ENCODE data around the gene RHCG. TPM values are rescaled to one million over a fixed set of nuclear protein-coding genes. Genes with fewer than 3 reads are reported as not detected.

The RHCG gene
- not detected for total RNA-seq

DNA sequence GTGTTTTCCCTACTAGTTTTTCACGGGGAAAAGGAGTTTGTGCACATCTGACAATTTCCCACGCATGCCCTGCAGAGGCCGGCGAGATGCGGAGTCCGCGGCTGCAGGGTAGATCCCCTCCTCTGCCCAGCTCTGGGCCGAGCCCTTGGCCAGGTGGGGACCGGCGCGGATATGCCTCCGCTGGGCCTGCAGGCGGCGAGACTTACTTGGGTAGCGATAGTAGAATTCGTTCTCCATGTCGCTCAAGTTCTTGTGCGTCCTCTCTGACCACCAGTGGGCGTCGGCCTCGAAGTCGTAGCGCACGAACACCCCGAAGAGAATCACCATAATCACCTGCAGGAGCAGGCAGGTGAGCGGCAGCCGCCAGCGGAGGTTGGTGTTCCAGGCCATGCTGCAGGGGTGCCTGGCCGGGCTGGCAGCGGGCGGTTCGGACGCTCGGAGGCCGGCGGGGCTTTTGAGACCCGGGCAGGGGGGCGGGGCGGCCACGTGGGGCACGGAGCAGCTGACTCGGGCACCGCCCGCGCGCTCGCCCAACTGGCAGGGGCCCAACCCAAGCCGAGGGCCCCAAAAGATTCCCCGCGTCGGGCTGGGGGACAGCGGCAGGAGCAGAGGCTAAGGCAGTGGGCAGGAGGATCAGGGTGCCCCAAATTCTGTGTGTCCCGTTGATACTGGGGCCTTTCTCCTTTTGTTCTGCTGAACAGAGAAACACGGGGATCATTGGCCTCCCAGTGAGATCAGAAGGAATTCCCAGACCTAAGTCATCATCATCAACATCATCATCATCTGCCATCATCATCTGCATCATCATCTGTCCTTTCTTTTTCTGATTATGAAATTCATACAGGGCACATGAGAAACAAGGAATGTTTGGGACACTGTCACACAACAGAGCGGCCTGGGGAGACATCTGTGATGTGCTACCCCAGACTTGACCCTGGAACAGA lies at the start of gene RHCG:
Gene RHCG, minus strand, starts transcription at position 429 of the 944 bp plus-strand sequence. Its CDS starts 39 bp downstream, at position 390.
- Mint-ChIP-seq H3K4me1 (ENCODE audit: low read depth) (peaks cover 9% of the 10 kb centered on the region), H3K36me3 (ENCODE audit: insufficient read depth) (no peaks in the 10 kb centered on the region), H3K4me3 (peak within 1 kb of the TSS; percentile 24), H3K27me3 (ENCODE audit: low read depth) (peaks cover 74% of the 10 kb centered on the region), H3K9me3 (no peaks in the 10 kb centered on the region)
- ATAC-seq (peak; percentile 36 to 38), DNase-seq (no peak)

DNA sequence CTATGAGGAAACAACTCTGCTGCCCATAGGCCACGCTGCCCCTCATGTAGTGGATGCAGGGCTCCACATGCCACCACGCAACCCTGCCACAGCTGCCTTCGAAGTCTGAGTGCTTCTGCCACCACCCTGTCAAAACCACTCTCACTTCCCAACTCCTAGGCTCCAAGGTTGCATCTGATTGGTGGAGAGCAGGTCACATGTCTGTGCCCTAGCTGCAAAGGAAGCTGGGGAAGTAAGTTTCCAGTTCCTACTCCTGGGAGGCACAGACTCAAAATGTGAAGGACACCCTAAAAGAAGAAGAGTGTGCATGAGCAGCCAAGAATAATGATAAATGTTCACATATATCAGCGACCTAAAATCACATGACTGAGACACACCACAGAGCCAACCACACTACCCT lies 47.0 kb upstream of the RHCG start:
- H3K4me1 Mint-ChIP-seq (ENCODE audit: low read depth) = no peaks in the 10 kb centered on the region
- H3K27me3 Mint-ChIP-seq (ENCODE audit: low read depth) = peaks cover 17% of the 10 kb centered on the region
- H3K9me3 Mint-ChIP-seq = peaks cover under 1% of the 10 kb centered on the region
- no peaks in the 10 kb centered on the region for H3K36me3 Mint-ChIP-seq (ENCODE audit: insufficient read depth)
- H3K4me3 Mint-ChIP-seq = no peak overlapping the region
- no peak for DNase-seq
- ATAC-seq = no peak

DNA sequence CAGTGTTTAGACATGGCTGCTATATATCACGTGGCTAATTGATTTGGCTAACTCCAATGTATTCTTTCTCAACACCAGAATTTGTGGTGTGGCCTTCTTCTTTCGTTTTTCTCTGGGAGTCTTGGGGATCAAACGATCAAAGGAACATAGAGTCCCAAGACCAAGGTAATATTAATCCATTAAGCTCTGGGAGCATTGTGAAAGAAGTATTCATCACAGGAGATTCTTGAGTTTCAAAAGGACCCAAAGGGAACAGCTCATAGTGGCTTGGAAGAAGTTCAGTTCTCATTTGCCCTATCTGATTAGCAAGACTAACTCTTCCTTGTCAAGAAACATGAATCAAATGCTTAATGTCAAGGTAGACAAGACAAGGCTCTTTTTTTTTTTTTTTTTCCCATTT lies 46.0 kb upstream of the RHCG start:
- H3K36me3 Mint-ChIP-seq (ENCODE audit: insufficient read depth) = no peaks in the 10 kb centered on the region
- peaks cover 10% of the 10 kb centered on the region for H3K9me3 Mint-ChIP-seq
- no peak overlapping the region for H3K4me3 Mint-ChIP-seq
- H3K27me3 Mint-ChIP-seq (ENCODE audit: low read depth) = peaks cover 17% of the 10 kb centered on the region
- no peak for ATAC-seq
- DNase-seq = no peak
- no peaks in the 10 kb centered on the region for H3K4me1 Mint-ChIP-seq (ENCODE audit: low read depth)

DNA sequence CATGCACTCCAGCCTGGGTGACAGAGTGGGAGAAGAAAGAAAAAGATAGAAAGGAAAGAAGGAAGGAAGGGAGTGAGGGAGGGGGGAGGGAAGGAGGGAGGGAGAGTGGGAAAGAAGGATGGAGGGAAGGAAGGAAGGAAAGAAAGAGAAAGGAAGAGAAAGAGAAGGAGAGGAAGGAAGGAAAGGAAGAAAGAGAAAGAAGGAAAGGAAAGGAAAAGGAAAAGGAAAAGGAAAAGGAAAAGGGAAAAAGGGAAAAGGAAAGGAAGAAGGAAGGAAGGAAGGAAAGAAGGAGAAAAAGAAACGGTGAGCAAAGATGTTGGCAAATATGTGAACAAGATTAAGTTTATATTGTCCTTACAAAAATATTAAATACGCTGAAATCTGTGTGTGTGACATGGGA lies 42.6 kb upstream of the RHCG start:
- H3K27me3 Mint-ChIP-seq (ENCODE audit: low read depth) = peaks cover 20% of the 10 kb centered on the region
- H3K36me3 Mint-ChIP-seq (ENCODE audit: insufficient read depth) = no peaks in the 10 kb centered on the region
- peaks cover 12% of the 10 kb centered on the region for H3K9me3 Mint-ChIP-seq

DNA sequence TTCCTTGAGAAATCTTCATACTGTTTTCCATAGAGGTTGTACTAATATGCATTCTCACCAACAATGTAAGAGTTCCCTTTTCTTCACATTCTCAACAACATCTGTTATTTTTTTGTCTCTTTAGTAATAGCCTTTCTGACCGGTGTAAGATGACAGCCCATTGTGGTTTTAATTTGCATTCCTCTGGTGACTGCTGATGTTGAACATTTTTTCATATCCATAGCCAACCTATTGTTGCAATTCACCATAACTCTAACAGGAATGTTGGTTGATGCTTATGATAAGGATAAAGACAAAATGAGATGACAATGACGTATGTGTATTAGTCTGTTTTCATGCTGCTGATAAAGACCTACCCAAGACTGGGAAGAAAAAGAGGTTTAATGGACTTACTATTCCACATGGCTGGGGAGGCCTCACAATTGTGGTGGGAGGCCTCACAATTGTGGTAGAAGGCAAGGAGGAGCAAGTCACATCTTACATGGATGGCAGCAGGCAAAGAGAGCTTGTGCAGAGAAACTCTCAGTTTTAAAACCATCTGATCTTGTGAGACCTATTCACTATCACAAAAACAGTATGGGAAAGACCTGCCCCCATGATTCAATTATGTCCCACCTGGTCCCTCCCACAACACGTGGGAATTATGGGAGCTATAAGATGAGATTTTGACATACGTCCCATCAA lies 37.6 kb upstream of the RHCG start:
- Mint-ChIP-seq H3K4me3 (no peak overlapping the region), H3K9me3 (peaks cover 14% of the 10 kb centered on the region), H3K36me3 (ENCODE audit: insufficient read depth) (no peaks in the 10 kb centered on the region)

More for the DNA sequence above, 42.6 kb upstream of the RHCG start:
- no peak overlapping the region for H3K4me3 Mint-ChIP-seq
- ATAC-seq (no peak), DNase-seq (no peak)
- H3K4me1 Mint-ChIP-seq (ENCODE audit: low read depth) = no peaks in the 10 kb centered on the region

DNA sequence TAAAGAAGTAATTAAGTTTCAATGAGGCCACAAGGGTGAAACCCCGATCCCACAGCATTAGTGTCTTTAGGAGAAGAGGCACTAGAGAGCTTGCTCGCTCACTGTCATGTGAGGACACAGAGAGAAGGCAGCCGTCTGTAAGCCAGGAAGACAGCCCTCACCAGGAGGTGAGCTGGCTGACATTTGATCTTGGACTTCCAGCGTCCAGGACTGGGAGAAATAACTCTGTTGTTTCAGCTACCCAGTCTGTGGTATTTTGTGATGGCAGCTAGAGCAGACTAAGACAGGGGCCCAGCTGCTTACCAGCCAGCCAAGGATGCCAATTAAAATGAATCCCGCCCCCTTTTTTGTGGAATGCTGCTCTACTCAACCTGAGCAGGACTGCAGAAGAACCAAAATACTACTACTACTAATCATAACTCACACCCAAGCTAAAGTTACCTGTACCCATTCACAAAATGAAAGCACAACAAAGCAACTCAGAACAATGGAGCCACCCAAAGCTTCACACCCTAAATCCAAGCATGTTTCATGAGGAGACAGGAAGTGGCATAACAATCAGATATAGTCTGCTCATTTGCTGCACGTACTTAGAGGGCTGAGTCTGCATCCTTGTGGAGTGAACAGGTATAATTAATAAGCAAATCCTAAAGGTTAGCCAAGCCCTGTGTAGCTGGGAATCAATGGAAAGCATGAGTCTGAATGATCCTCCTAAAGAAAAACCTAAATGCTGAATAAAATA lies 35.6 kb upstream of the RHCG start:
- no peaks in the 10 kb centered on the region for H3K4me1 Mint-ChIP-seq (ENCODE audit: low read depth)
- DNase-seq (no peak), ATAC-seq (no peak)
- H3K9me3 Mint-ChIP-seq = peaks cover 4% of the 10 kb centered on the region
- peaks cover 3% of the 10 kb centered on the region for H3K27me3 Mint-ChIP-seq (ENCODE audit: low read depth)
- H3K4me3 Mint-ChIP-seq = no peak overlapping the region
- H3K36me3 Mint-ChIP-seq (ENCODE audit: insufficient read depth) = no peaks in the 10 kb centered on the region

More for the DNA sequence above, 37.6 kb upstream of the RHCG start:
- DNase-seq (no peak), ATAC-seq (no peak)
- H3K4me1 Mint-ChIP-seq (ENCODE audit: low read depth) = no peaks in the 10 kb centered on the region
- peaks cover 3% of the 10 kb centered on the region for H3K27me3 Mint-ChIP-seq (ENCODE audit: low read depth)

DNA sequence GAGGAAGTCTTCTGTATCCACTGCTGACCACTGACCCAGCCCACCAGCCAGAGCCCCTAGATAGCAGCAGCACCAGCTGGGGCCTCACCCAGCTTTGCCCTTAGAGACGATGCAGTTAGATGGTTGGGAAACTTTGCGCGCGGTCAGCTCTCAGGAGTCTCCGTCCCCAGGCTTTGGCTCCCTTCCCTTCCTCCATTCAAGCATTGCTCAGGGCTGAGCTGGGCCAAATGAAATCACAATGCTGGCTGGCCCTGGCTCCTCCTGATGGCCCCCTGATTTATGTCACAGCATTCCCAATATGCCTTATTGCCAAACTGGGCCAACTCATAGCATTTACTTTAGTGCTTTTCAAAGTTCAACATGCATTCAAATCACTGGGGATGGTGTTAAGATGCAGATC lies 34.6 kb upstream of the RHCG start:
- peaks cover 4% of the 10 kb centered on the region for H3K9me3 Mint-ChIP-seq
- peaks cover 1% of the 10 kb centered on the region for H3K27me3 Mint-ChIP-seq (ENCODE audit: low read depth)
- DNase-seq (no peak), ATAC-seq (no peak)
- no peak overlapping the region for H3K4me3 Mint-ChIP-seq
- no peaks in the 10 kb centered on the region for H3K4me1 Mint-ChIP-seq (ENCODE audit: low read depth)
- no peaks in the 10 kb centered on the region for H3K36me3 Mint-ChIP-seq (ENCODE audit: insufficient read depth)

DNA sequence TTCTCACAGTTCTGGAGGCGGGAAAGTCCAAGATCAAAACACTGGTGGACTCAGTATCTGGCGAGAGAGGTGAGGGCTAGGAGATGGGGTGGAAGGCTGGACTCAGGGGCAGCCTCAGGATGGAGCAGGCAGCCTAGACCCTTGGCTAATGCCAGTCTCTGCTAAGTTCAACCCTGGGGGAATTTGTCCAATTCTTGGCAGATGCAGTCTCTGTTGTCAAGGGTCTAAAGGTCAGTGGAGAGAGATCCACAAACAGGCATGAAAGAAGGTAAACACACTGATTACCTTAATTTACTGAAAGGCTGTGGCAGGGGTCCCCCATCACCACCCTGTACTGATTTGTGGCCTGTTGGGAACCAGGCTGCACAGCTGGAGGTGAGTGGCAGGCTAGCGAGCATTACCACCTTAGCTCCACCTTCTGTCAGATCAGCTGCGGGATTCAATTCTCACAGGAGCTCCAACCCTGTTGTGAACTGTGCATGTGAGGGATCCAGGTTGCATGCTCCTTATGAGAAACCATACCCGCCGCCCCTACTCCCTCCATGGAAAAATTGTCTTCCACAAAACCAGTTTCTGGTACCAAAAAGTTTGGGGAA lies 32.5 kb upstream of the RHCG start:
- Mint-ChIP-seq H3K27me3 (ENCODE audit: low read depth) (peaks cover 4% of the 10 kb centered on the region), H3K4me3 (no peak overlapping the region), H3K4me1 (ENCODE audit: low read depth) (no peaks in the 10 kb centered on the region), H3K36me3 (ENCODE audit: insufficient read depth) (no peaks in the 10 kb centered on the region), H3K9me3 (peaks cover under 1% of the 10 kb centered on the region)
- ATAC-seq (no peak), DNase-seq (no peak)

DNA sequence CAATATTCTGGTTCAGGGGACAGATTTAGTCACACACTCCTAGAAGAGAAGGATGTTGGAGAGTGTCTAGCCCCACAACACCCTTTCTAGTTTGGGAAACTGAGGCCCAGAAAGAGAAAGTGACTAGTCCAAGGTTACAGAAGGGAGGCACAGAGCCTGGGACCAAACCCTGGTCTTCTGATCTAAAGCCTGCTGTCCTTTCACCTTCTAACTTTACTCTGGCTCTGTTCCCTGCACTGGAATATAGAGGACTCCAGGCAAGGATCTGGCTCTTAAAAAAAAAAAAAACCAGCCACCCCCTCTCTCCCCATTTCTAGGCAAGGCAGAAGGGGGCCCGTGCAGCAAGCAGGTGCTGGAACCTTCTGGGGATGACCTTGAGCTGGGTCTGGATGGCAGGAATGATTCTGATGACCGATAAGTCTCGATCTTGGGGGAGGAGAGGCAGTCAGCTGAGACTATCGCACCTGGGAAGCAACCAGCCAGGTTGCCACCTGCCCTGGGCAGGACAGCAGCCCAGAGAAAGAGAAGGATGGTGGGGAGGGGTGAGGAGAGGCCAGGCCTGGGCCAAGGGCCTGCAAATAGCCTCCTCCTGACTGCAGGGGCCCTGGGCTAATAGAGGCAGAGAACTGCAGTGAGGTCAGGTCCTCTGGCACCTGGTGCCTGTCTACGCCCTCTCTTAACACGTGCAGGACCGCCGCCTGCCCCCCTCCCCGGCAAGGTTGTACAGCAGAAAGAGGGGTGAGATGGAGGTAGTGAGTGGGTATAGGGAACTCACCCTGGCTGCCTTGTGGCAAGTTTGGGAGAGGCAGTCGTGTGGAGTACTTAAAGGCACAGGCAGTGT lies 30.4 kb upstream of the RHCG start:
- no peak for ATAC-seq
- Mint-ChIP-seq H3K9me3 (no peaks in the 10 kb centered on the region), H3K36me3 (ENCODE audit: insufficient read depth) (no peaks in the 10 kb centered on the region), H3K4me3 (no peak overlapping the region), H3K4me1 (ENCODE audit: low read depth) (no peaks in the 10 kb centered on the region), H3K27me3 (ENCODE audit: low read depth) (peaks cover 10% of the 10 kb centered on the region)
- no peak for DNase-seq

DNA sequence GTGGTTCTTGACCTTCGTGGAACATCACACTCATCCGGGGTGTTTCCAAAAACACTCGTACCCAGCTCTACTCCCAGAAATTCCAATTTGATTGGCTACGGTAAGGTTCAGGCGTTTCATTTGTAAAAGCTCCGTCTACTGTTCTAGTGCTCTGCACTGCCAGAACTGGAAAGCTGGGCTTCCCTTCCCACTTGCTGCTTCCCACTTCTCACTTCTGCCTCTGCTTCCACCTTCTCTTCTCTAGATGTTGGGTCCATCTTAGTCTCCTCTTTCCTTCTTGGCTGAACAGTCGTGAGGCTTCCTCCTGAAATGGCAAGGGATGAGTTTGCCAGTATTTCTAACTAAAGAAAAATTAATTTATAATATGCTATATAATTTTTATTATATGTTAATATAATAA lies 29.8 kb upstream of the RHCG start:
- H3K9me3 Mint-ChIP-seq = no peaks in the 10 kb centered on the region
- peaks cover 10% of the 10 kb centered on the region for H3K27me3 Mint-ChIP-seq (ENCODE audit: low read depth)
- H3K36me3 Mint-ChIP-seq (ENCODE audit: insufficient read depth) = no peaks in the 10 kb centered on the region
- no peak overlapping the region for H3K4me3 Mint-ChIP-seq
- H3K4me1 Mint-ChIP-seq (ENCODE audit: low read depth) = no peaks in the 10 kb centered on the region
- DNase-seq (no peak), ATAC-seq (no peak)

DNA sequence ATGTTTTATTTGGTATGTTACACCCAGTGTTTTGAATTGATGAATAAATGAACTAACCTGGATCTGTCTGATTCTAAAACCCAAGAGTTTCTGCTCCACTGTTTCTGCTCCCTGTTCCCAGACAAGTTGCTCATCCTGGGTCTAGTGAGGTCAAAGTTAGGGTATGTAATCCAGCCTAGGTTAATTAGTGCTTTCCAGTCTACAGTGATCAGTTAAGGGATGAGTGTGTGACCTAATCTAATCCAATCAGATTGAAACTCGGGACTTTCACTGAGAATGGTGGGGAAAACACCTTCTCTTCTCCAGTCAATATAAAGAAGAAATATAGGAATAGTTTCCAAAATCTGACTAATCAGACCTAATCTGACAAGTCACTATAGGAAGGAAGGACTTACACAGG lies 27.8 kb upstream of the RHCG start:
- Mint-ChIP-seq H3K4me3 (no peak overlapping the region), H3K27me3 (ENCODE audit: low read depth) (peaks cover 10% of the 10 kb centered on the region), H3K36me3 (ENCODE audit: insufficient read depth) (no peaks in the 10 kb centered on the region), H3K9me3 (no peaks in the 10 kb centered on the region), H3K4me1 (ENCODE audit: low read depth) (no peaks in the 10 kb centered on the region)
- DNase-seq = no peak
- ATAC-seq = no peak

DNA sequence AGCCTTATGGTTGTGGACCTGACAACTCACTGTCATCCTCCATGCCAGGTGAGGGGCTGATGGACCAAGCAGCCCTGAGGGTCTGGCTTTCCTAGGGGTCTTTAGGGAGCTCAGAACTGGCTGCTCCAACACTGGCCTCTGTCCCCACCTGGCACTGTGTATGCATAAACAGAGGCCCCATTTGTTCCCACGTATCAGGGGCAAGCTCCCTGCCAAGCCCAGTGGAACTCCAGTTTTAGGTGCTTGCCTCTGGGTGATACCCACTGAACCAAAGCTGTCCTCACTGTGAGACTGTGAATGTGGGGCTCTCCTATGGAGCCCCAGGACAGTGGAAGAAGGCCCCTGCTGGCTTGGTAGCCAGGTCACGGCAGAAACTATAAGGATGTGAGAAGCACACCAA lies 26.7 kb upstream of the RHCG start:
- Mint-ChIP-seq H3K4me3 (no peak overlapping the region), H3K27me3 (ENCODE audit: low read depth) (peaks cover 12% of the 10 kb centered on the region), H3K4me1 (ENCODE audit: low read depth) (no peaks in the 10 kb centered on the region), H3K36me3 (ENCODE audit: insufficient read depth) (no peaks in the 10 kb centered on the region), H3K9me3 (no peaks in the 10 kb centered on the region)
- ATAC-seq (no peak), DNase-seq (no peak)

DNA sequence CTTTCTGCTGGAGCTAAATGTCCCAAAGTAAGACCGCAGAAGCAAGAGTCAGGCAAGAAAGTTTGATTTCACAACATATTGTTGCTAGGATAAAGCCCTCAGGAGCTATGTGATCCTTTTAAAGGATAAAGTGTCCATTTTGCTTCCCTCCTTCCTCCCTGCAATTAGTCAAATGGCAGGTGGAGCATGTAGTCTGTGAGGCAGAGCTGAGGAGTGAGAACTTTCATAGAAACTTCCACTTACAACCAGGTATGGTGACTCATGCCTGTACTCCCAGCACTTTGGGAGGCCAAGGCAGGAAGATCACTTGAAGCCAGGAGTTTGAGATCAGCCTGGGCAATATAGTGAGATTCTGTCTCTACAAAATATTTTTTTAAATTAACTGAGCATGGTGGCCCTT lies 25.2 kb upstream of the RHCG start:
- DNase-seq (no peak), ATAC-seq (no peak)
- H3K36me3 Mint-ChIP-seq (ENCODE audit: insufficient read depth) = no peaks in the 10 kb centered on the region
- H3K4me3 Mint-ChIP-seq = no peak overlapping the region
- no peaks in the 10 kb centered on the region for H3K9me3 Mint-ChIP-seq
- H3K4me1 Mint-ChIP-seq (ENCODE audit: low read depth) = no peaks in the 10 kb centered on the region
- H3K27me3 Mint-ChIP-seq (ENCODE audit: low read depth) = peaks cover 17% of the 10 kb centered on the region

Data from activated T-cell treated with anti-CD3 and anti-CD28 coated beads, Interleukin-2, amount 50 U/mL, for 4 hours (primary cell).